ENCODE data around the gene CEP70. TPM values are rescaled to one million over a fixed set of nuclear protein-coding genes. Genes with fewer than 3 reads are reported as not detected.

CEP70 gene
- total and polyA plus RNA-seq, 9 donors, result 12.4 to 101 (median 64.3) TPM

- intact Hi-C loops (cut with DNase I), result no loop called here
- no peaks in the 10 kb centered on the region for H3K36me3 ChIP-seq
- WGBS, 3 donors, result 27 to 37% (median 30%) methylated on average over 2 of the region's 2 CpGs
- H3K4me3 ChIP-seq, result no peak overlapping the region
- no peaks in the 10 kb centered on the region for H3K27me3 ChIP-seq
- no peak overlapping the region for H3K27ac ChIP-seq
- no peak for DNase-seq
- no peaks in the 10 kb centered on the region for H3K4me1 ChIP-seq (ENCODE audit: insufficient read depth)
- H3K9me3 ChIP-seq, result no peaks in the 10 kb centered on the region
- TF ChIP-seq, protein P1, sequence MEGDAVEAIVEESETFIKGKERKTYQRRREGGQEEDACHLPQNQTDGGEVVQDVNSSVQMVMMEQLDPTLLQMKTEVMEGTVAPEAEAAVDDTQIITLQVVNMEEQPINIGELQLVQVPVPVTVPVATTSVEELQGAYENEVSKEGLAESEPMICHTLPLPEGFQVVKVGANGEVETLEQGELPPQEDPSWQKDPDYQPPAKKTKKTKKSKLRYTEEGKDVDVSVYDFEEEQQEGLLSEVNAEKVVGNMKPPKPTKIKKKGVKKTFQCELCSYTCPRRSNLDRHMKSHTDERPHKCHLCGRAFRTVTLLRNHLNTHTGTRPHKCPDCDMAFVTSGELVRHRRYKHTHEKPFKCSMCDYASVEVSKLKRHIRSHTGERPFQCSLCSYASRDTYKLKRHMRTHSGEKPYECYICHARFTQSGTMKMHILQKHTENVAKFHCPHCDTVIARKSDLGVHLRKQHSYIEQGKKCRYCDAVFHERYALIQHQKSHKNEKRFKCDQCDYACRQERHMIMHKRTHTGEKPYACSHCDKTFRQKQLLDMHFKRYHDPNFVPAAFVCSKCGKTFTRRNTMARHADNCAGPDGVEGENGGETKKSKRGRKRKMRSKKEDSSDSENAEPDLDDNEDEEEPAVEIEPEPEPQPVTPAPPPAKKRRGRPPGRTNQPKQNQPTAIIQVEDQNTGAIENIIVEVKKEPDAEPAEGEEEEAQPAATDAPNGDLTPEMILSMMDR (IDR thresholded peaks at IDR 0.05), result no peak
- TF ChIP-seq EP300 (IDR thresholded peaks at IDR 0.05) (no peak), POLR2A (IDR thresholded peaks at IDR 0.05) (no peak)
Observed at GRCh38 chr3:138465925-138466324, 128.1 kb downstream of the CEP70 start.

DNA sequence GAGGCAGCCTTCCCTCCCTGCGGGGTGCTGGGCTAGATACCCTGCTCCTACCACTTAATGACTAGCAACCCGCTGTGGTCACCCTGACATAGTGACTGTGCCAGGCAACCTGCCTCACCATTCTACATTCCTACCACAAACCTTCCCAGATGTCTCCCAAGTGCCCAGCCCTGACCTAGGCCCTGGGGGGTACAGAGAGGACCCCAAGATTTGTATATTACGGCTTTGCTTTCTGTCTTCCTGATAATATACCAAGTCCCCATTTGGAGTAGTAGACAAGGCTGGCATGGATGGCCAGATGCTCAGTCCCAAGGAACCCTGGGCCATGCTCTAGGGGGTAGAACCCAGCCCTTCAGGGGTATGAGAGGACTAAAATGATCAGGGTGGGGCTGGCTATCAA is 128.6 kb downstream of the CEP70 start:
- no peak overlapping the region for H3K4me3 ChIP-seq
- intact Hi-C loops (cut with DNase I), result no loop called here
- no peaks in the 10 kb centered on the region for H3K36me3 ChIP-seq
- H3K4me1 ChIP-seq (ENCODE audit: insufficient read depth), result no peaks in the 10 kb centered on the region
- WGBS, 3 donors, result 95 to 96% (median 96%) methylated on average over 3 of the region's 3 CpGs
- H3K27me3 ChIP-seq, result no peaks in the 10 kb centered on the region
- H3K9me3 ChIP-seq, result no peaks in the 10 kb centered on the region
- no peak overlapping the region for H3K27ac ChIP-seq
- TF ChIP-seq POLR2A (IDR thresholded peaks at IDR 0.05), result no peak
- DNase-seq, result no peak

DNA sequence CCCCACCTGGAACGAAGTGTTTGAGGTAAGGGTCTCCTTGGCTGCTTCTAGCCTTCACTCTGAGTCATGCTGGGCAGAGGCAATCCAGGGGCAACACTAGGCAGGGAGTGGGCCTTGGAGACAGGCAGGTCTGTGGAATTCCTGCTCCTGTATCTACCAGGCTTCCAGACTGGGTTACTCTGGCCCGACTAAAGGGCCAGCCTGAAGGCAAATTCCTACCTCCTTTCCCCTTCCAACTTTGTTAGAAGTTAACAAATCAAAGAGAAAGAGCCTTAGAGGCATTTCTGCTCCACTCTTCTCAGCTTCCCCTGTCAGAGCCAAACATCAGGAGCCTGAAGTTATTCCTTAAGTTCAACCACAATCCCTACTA is 129.6 kb downstream of the CEP70 start:
- H3K36me3 ChIP-seq, result no peaks in the 10 kb centered on the region
- H3K4me1 ChIP-seq (ENCODE audit: insufficient read depth), result no peaks in the 10 kb centered on the region
- no peak overlapping the region for H3K4me3 ChIP-seq
- TF ChIP-seq, protein P1 (IDR thresholded peaks at IDR 0.05), result no peak
- TF ChIP-seq EP300 (IDR thresholded peaks at IDR 0.05) (no peak), POLR2A (IDR thresholded peaks at IDR 0.05) (no peak)
- DNase-seq, result no peak
- WGBS, 3 donors, result 63 to 72% (median 65%) methylated on average over 2 of the region's 2 CpGs
- no peaks in the 10 kb centered on the region for H3K9me3 ChIP-seq
- H3K27me3 ChIP-seq, result no peaks in the 10 kb centered on the region
- intact Hi-C loops (cut with DNase I), result no loop called here
- no peak overlapping the region for H3K27ac ChIP-seq

DNA sequence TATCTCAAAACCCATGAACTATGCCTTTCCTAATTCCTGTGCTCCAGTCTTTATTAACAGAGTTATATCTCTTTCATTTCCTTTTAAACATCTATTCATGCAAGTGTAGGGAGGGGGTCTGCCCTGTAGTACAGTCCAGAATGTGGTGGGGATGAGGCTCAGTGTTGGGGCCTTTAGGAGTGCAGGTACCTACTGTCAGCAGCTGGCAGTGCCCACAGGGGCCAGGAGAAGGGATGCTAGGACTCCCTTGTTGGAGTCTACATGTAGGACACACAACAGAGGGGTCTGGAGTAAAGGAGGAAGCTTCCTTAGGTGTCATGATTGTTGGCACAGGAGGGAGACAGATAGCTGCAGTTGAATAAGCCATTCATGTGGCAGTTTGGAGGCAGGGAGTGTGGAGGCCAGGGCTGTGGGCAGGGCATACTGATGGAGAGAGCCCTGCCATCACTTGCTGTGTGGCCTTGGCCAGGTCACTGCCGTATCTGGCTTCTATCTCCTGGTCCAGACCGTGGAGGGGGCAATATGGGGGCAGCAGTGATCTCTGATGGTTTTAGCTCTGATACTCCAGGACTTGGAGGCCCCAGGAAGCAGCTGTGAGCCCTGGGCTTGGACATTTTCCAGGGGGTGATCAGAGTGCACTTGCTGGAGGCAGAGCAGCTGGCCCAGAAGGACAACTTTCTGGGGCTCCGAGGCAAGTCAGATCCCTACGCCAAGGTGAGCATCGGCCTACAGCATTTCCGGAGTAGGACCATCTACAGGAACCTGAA is 130.2 kb downstream of the CEP70 start:
- Histone ChIP-seq H3K27me3 (no peaks in the 10 kb centered on the region), H3K4me1 (ENCODE audit: insufficient read depth) (no peaks in the 10 kb centered on the region), H3K9me3 (no peaks in the 10 kb centered on the region), H3K4me3 (no peak overlapping the region), H3K27ac (no peak overlapping the region), H3K36me3 (no peaks in the 10 kb centered on the region)
- 28 to 60% (median 37%) methylated on average over 6 of the region's 6 CpGs for WGBS, 3 donors
- intact Hi-C loops (cut with DNase I), result no loop called here
- TF ChIP-seq, protein P1 (IDR thresholded peaks at IDR 0.05), result no peak
- TF ChIP-seq EP300 (IDR thresholded peaks at IDR 0.05) (no peak), POLR2A (IDR thresholded peaks at IDR 0.05) (no peak)
- no peak for DNase-seq

DNA sequence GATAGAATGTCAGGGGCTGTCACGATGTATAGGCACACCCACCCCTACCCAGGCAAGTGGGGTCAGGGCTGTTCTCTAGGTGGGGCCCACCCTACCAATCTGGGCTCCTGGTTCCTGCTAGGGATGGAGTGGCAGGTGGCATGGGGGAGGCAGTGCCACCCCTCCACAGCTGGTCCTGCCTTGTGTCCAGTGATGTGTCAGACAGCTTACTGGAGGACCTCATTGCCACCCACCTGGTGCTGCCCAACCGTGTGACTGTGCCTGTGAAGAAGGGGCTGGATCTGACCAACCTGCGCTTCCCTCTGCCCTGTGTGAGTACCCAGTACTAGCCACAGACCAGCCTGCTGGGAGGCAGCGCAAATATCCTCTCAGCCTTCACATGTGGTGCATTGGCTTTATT is 132.2 kb downstream of the CEP70 start:
- intact Hi-C loops (cut with DNase I), result no loop called here
- 61 to 67% (median 64%) methylated on average over 4 of the region's 4 CpGs for WGBS, 3 donors
- no peak for DNase-seq

More for the DNA sequence above, 132.2 kb downstream of the CEP70 start:
- TF ChIP-seq, protein P1 (IDR thresholded peaks at IDR 0.05), result no peak
- TF ChIP-seq POLR2A (IDR thresholded peaks at IDR 0.05) (no peak), EP300 (IDR thresholded peaks at IDR 0.05) (no peak)
- H3K4me3 ChIP-seq, result no peak overlapping the region
- no peak overlapping the region for H3K27ac ChIP-seq
- no peaks in the 10 kb centered on the region for H3K27me3 ChIP-seq
- no peaks in the 10 kb centered on the region for H3K4me1 ChIP-seq (ENCODE audit: insufficient read depth)
- no peaks in the 10 kb centered on the region for H3K36me3 ChIP-seq
- H3K9me3 ChIP-seq, result no peaks in the 10 kb centered on the region
